ENCODE results near the gene LYZL6.
A peak's percentile ranks its signal among the peaks of the same experiment; 100 is the strongest.
"Not testable (repeated sequence)": the region's sequence is repeated elsewhere in the genome, so short reads cannot be mapped to it uniquely, and the experiment has no call there.

Gene LYZL6

DNA sequence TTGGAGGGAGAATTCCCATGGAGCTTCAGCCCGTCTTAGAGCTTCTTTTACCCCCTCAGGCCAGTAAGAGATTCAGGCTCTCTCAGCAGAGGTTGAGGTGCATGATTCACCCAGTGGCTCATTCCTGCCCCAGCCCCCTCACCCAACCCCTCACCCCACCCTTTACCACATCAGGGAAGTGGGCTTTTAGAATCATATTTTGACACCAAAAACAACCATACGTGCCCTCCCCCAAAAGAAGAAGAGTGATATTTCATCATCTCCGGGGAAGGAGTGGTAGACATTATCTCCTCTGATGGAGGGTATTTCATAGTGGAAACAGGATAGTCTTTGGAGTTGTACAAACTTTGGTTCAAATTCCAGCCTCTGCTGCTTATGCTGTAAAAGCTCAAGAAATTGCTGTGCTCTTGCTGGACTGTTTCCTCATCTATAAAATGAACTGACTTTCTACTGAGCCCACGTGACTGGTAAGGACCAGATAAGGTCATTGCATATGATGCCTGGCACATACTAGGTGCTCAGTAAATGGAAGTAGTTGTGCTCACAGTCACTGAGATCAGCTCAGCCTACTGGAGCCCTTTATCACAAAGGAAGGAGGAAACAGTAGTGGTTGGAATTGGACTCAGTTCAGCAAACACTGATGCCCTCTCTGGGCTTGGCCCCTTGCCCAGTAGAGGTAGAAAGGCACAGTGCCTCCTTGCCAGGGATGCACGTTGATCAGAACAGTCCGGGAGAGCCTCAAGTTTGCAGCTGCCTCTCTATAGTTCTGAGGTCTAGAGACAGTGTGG lies 45.0 kb downstream of the LYZL6 start:
- peak; percentile 57; the same call in 1 of the 2 replicates for TF ChIP-seq MYC (IDR thresholded peaks at IDR 0.05; ENCODE audit: low read depth, low read length)
- TF ChIP-seq, protein P1, sequence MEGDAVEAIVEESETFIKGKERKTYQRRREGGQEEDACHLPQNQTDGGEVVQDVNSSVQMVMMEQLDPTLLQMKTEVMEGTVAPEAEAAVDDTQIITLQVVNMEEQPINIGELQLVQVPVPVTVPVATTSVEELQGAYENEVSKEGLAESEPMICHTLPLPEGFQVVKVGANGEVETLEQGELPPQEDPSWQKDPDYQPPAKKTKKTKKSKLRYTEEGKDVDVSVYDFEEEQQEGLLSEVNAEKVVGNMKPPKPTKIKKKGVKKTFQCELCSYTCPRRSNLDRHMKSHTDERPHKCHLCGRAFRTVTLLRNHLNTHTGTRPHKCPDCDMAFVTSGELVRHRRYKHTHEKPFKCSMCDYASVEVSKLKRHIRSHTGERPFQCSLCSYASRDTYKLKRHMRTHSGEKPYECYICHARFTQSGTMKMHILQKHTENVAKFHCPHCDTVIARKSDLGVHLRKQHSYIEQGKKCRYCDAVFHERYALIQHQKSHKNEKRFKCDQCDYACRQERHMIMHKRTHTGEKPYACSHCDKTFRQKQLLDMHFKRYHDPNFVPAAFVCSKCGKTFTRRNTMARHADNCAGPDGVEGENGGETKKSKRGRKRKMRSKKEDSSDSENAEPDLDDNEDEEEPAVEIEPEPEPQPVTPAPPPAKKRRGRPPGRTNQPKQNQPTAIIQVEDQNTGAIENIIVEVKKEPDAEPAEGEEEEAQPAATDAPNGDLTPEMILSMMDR (IDR thresholded peaks at IDR 0.05; ENCODE audit: low read depth, low read length) = no peak
- TF ChIP-seq, protein P2, sequence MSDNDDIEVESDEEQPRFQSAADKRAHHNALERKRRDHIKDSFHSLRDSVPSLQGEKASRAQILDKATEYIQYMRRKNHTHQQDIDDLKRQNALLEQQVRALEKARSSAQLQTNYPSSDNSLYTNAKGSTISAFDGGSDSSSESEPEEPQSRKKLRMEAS (IDR thresholded peaks at IDR 0.05; ENCODE audit: low read depth, low read length) = peak; percentile 51
- DNase-seq (ENCODE audit: low read depth) = peak; percentile 96
- H3K4me3 ChIP-seq (ENCODE audit: low read depth, low read length) = no peak overlapping the region

DNA sequence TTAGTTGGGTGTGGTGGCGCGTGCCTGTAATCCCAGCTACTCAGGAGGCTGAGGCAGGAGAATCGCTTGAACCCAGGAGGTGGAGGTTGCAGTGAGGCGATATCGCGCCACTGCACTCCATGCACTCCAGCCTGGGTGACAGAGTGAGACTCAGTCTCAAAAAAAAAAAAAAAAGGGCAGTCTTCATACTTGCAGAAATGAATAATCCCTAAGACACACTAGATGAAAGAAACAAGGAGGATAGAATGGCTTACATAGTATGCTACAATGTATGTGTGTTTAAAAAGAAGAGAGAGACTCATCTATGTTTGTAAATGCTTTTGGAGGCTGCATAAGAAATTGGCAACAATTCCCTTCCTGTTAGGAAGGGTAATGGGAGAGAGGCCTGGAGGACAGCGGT lies 45.7 kb downstream of the LYZL6 start:
- H3K4me3 ChIP-seq (ENCODE audit: low read depth, low read length); DNase-seq (ENCODE audit: low read depth): not testable (repeated sequence)

DNA sequence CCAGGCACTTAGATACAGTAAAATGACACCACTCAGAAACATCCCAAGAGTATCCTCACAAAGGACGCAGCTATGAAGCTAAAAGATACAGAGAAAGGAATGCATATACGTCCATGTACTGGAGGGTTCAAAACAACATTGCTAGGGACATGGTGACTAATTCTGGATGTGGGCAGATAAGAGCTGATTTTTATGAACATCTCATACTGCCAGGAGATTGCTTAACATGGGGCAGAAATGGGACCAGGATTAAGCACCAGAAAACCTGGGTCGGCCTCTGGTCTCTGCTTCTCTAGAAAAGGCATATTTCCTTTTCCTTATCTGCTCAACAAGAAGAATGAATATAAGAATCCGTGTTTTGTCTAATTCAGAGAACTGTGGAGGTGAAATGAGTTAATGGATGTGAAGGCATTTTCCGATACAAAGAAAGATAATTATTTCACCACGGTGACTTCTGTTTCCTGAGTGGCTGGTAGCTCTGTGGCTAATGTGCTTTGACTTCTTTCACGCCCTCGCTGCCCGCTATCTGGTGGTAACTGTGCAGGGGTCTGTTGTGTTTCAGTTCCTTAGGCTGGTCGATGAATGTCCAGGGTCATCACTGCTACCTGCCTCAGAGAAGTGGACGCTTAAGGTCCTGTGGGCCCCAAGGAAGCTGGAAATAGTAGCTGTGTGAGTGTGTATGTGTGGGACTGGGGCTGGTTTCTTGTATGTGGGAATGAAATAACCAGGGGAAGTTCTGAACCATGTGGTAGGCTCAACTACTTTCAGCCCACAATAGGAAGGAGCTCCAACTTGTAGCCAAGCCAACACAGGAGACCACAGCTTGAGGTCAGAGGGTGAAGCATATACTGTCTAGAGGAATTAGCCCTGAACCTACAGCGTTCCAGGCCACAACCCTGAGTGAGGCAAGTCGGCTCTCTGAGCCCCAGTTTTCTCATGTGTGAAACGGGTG lies 47.6 kb downstream of the LYZL6 start:
- TF ChIP-seq, protein P1 (IDR thresholded peaks at IDR 0.05; ENCODE audit: low read depth, low read length) = no peak
- peak; percentile 22 for TF ChIP-seq POLR2A (IDR thresholded peaks at IDR 0.05; ENCODE audit: extremely low read depth, insufficient read length)
- TF ChIP-seq MYC (IDR thresholded peaks at IDR 0.05; ENCODE audit: low read depth, low read length) = no peak
- TF ChIP-seq, protein P2 (IDR thresholded peaks at IDR 0.05; ENCODE audit: low read depth, low read length) = peak; percentile 39; the same call in 1 of the 2 replicates
- peak overlapping the region; percentile 27 for H3K4me3 ChIP-seq (ENCODE audit: low read depth, low read length)
- peak; percentile 97 for DNase-seq (ENCODE audit: low read depth)

- DNase-seq (ENCODE audit: low read depth) = no peak
- TF ChIP-seq, protein P1 (IDR thresholded peaks at IDR 0.05; ENCODE audit: low read depth, low read length) = no peak
- TF ChIP-seq MYC (IDR thresholded peaks at IDR 0.05; ENCODE audit: low read depth, low read length) (no peak), POLR2A (IDR thresholded peaks at IDR 0.05; ENCODE audit: extremely low read depth, insufficient read length) (no peak)
- TF ChIP-seq, protein P2 (IDR thresholded peaks at IDR 0.05; ENCODE audit: low read depth, low read length) = no peak
Measured at GRCh38 chr17:35894206-35894605, 49.3 kb downstream of the LYZL6 start.

GRCh38 chr17:35893751-35894150 lies 49.8 kb downstream of the LYZL6 start:
- TF ChIP-seq, protein P1 (IDR thresholded peaks at IDR 0.05; ENCODE audit: low read depth, low read length) = no peak
- no peak for TF ChIP-seq MYC (IDR thresholded peaks at IDR 0.05; ENCODE audit: low read depth, low read length)
- DNase-seq (ENCODE audit: low read depth) = no peak
- H3K4me3 ChIP-seq (ENCODE audit: low read depth, low read length) = no peak overlapping the region

More at GRCh38 chr17:35894206-35894605, 49.3 kb downstream of the LYZL6 start:
- no peak overlapping the region for H3K4me3 ChIP-seq (ENCODE audit: low read depth, low read length)
